C4-2B (cell line): ENCODE data around the gene FOXR1.

Experiments used
- CTCF ChIP-seq: fragments of 450-650 bp; conservative IDR thresholded peaks from 2 replicates; pipeline ENCODE4 v1.5.1; 2017; ENCODE audit warnings: mild to moderate bottlenecking
- ZFX ChIP-seq: fragments of 450-650 bp; IDR thresholded peaks from 2 replicates; pipeline ENCODE4 v1.6.1; 2017

GRCh38 chr11:119026970-119027369, 55.4 kb downstream of the FOXR1 start:
- TF ChIP-seq CTCF (no peak), ZFX (no peak)
